Stimulated activated CD4-positive, alpha-beta T cell treated with anti-CD3 and anti-CD28 coated beads, Interleukin-1b, Interleukin-23, amount 100 ng/mL, for 1 hour (primary cell): ENCODE data around the gene IMP3.
A peak's percentile ranks its signal among the peaks of the same experiment; 100 is the strongest.
"Not testable (repeated sequence)": the region's sequence is repeated elsewhere in the genome, so short reads cannot be mapped to it uniquely, and the experiment has no call there.

Experiments used
- DNase-seq, 2 donors: peaks; one replicate each; pipeline ENCODE4 v3.0.0-alpha.2; 2020; ENCODE audit warnings: low read depth in 2 of 2

Gene IMP3

DNA sequence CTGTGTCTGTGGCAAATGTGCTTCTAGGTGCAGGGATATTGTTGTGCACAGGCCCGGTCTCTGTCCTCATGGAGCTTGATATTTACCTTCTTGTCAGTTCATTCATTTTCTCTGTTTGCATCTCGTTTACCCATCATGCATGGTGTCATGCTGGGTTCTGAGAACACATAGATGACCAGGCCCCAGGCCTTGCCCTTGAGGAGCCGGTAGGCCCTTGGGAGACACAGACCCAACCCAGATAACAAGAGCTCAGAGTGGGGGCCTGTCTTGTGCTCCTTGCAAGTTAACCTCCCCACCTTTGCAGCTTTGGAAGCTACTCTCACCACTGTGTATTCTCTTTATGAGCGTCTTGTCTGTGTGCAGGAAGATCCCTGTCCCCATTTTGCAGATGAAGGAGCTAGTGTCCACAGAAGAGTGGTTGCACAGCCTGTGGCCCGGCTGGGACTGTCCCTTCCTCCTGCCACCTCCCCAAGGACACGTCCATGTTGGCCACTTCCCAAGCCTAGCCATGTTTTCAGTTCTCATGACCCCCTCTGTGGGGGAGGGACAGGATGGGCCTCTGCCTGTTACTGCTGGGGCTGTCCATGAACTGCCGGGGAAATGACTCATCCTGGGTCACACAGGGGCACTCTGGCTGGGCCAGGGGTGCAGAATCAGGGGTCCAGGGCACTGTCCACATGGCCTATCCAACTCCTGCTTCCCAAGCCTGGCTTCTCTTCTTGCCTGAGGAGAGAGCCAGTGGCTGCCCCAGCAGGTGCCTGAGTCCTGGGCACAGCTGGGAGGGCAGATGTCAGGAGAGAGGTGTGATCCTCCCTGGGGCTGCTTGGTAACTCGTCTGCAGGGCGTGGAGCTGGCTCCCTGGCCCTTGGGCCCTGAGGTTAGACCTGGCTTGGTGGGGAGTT is 11.1 kb upstream of the IMP3 start:
- DNase-seq, result no peak

DNA sequence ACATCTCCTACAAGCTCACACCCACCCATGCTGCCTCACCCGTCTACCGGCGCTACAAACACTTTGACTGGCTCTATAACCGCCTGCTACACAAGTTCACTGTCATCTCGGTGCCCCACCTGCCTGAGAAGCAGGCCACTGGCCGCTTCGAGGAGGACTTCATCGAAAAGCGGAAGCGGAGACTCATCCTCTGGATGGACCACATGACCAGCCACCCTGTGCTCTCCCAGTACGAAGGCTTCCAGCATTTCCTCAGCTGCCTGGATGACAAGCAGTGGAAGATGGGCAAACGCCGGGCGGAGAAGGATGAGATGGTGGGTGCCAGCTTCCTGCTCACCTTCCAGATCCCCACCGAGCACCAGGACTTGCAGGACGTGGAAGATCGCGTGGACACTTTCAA is 9.8 kb upstream of the IMP3 start:
- DNase-seq, result no peak

DNA sequence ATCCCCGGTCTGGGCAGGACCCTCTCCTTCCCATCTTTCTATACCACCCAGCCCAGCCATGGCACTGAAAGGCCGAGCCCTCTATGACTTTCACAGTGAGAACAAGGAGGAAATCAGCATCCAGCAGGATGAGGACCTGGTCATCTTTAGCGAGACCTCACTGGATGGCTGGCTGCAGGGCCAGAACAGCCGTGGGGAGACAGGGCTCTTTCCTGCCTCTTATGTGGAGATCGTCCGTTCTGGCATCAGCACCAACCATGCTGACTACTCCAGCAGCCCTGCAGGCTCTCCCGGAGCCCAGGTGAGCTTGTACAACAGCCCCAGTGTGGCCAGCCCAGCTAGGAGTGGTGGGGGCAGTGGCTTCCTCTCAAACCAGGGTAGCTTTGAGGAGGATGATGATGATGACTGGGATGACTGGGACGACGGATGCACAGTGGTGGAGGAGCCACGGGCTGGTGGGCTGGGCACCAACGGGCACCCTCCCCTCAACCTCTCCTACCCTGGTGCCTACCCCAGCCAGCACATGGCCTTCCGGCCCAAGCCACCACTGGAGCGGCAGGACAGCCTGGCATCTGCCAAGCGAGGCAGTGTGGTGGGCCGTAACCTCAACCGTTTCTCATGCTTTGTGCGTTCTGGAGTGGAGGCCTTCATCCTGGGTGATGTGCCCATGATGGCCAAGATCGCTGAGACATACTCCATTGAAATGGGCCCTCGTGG is 9.2 kb upstream of the IMP3 start:
- no peak for DNase-seq

DNA sequence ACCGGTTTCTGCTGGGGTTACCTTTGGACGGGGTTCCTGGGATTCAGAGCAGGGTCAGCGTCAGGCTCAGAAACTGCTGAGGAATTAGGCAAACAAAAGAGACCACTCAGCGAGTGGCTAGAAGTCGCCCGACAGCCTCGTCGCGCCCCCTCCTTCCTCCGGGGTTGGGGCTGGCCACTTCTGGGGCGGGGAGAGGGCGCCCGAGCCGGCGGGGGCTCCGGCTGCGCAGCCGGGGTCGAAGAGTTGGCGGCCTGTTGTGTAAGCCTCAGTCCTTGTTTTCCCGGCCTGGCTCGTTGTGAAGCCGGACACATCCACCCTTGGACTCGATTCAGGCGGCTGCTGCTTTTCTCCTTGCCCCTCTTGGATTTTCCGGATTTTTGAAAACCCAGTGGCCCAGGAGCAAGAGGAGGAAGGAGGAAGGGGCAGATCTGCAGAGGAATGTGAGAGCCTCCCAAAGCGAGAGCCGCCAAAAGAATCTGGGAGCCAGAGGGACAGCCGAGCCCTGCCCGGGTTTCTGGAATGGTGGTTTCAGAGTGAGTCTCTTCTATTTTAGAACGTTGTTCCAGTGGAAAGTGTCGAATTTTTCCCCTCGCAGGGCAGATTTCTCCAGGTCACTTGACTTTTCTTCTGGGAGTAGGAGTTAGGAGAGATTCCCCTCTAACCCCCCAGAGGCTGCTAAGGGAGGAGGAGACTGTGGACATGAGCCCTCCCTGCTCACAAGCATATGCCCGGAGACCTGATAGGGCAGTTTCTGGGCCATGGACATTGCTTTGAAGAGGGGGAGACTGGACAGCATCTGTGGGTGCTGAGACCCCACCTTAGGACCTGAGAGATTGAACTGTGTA is 8.4 kb upstream of the IMP3 start:
- DNase-seq, result no peak

DNA sequence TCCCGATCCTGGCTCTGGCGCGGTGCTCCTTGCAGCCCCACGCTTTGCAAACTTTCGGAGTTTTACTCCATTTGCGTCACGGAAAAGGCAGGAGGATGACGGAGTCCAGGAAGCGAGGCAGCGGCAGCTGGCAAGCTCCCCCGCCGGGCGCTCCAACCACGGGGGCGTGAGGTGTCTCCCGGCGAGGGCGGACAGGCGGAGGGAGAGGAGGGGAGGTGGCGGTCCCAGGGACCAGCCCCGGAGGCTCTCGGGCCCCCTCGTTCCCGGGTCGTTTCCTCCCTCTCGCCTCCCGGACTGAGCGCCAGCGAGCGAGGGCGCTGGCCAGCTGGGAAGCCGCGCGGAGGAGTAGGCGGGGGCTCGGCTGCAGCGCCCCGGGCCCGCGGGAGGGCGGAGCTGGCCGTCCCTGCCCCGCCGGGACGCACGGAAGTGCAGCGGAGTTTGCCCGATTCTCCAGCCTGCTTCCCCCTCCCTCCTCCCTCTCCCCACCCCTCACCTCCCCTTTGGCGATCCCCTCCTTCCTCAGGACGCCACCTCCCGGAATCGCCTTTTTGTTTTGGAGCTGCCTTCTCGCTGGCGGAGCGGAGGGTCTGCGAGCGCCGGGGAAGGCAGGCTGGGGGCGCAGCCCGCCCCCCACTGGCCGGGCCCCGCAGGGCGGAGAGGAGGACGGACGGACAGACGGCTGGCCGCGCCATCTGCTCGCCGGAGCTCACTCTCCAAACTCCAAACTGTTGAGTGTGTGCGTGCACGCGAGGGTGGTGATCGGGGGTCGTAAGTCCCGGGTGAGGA is 7.5 kb upstream of the IMP3 start, which contains the start of gene SNX33:
TSS of gene SNX33 (plus strand) at position 543 of the 786 bp plus-strand sequence. CDS start 1,191 bp downstream, outside the sequence.
- peak in 1 of 2 donors; percentile 17 for DNase-seq

DNA sequence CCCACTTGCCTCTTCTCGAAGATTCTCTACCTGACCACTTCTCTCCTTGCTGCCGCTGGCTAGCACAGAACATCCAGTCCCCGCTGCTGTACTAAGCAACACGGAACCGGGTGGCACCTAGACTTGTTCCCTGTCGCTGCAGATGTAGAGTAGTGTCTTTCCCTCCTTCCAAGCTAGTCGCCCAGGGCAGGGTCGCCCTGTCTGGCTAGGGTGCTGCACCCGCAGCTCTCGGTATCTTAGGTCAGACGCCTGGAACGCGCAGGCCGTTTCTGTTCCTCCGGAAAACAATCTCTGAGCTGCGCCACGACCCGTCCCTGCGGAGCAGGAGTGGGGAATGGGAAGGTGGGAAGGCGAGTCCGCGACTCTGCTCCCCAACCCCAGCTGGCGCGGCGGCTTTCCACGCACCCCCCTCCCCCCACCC is 6.9 kb upstream of the IMP3 start:
- no peak for DNase-seq

DNA sequence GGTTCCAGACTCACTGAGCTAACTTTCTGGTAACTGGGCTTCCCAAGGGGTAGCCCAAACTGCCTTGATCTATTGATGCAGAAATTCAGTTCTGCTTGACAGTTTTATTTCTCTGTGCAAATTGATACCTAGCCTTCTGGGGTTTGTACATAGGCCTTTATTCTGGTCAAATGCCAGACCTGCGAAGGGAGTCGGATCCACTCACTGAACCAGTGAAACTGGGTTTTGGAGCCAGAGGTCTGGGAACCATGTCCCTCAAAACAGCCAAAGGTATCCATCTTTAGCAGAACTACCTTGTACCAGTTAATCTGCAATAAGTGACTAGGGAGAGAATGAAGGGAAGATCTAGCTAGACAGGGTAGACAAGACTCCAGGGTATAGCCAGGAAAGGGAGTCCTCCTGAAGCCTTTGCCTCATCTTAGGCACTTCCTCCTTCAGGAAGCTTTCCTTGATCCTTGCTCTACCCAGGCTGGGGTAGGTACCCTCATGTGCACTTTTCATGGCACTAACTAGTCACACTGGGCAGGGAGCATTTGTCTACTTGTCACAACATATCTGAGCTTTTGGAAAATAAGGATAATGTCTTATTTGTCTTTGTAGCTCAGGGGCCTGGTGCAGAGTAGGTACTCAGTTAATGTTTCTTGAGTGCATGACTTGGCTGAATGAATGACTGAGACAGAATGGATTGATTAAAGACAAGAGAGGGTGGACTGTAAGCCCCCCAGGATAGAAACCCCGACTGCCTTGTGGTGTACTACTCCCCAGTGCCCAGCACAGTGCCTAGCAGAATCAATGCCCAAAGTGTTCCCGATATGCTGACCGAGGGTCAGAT is 6.3 kb upstream of the IMP3 start:
- no peak for DNase-seq

DNA sequence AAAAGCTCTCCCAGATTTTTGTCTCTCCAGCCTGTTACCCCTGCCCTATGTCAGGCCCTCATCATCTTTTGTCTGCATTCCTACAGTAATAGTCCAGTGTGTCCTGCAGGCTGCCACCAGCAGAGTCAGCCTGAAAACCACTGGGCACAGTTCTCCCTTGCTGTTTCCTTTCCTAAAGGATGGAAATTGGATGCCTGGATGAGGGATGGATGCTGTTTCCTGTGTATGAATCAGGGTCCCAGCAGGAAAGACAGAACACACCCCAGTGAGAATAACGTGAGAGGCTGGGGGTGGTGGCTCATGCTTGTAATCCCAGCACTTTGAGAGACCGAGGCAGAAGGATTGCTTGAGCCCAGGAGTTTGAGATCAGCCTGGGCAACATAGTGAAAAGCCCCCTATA is 4.4 kb upstream of the IMP3 start:
- DNase-seq, result no peak

DNA sequence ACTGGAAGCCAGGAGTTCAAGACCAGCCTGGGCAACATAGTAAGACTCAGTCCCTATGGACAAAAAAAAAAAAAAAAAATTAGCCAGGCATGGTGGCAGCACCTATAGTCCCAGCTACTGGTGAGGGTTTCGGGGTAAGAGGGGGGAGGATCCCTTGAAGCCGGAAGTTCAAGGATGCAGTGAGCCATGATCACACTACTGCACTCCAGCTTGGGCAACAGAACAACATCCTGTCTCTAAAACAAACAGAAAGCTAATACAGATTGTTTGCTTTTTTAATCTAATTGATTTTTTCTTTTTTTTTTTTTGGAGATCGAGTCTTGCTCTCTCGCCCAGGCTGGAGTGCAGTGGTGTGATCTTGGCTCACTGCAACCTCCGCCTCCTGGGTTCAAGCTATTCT is 1.6 kb upstream of the IMP3 start:
- no peak for DNase-seq

DNA sequence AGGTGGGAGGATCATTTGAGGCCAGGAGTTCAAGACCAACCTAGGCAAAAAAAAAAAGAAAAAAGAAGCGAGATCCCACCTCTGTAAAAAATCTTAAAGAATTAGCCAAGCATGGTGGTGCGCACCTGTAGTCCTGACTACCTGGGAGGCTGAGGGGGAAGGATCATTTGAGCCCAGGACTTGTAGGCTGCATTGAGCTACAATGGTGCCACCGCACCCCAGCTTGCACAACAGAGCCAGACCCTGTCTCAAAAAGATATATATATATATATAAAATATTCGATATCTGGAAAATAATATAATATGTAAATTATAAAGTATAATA is 1.1 kb upstream of the IMP3 start:
- no peak for DNase-seq

DNA sequence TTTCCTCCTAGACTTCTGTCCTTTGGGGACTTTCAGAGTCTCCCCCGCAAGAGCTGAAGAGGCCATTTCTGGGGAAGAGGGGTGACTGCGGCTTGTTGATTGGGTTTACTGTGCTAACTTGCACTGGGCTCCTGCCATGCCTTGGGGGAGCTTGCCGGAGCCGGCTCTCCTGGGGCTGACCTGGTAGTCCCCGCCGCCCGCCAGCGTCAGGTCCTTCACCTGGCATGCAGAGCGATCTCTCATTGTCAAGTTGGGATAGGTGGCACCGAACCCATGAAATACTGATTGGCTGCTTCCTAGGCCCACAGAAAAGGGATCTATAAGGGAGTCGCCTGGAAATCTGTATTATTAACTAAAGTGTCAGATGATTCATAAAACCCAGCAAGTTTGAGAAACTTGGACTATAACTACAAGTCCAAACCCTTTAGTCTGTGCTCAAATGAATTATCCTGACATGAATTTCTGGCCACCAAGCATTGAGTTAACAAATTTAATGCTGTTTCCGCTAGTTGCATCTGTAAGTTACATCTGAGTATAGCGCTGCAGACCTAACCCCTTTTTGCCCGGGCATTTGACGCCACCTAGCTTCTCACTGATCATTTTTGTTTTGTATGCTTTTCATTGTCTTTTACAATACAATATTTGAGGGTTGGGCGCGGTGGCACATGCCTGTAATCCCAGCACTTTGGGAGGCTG is 607 bp upstream of the IMP3 start:
- DNase-seq, result peak in 1 of 2 donors; percentile 19

DNA sequence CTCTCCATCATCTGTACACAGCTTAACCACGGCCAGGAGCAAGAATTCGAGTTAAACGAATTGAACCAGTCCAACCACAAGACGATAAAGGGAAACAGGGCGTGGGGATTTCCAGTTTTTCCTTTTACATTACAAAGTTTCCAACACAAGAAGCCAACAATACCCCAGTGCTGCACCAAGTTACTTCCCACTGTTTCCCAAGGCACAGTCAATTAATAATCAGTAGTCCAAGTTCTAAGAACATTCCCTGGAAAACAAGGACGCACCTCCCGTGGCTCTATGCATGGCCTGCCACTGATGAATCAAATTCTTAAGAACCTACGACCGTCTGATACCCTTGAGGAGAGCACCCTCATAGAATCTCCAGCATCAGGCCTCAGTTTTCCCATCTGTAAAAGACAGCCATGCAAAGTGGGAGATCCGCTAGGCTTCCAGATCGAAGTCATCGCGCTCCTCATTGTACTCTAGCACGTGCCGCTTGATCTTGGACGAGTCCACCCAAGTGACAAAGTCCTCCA is 774 bp downstream of the IMP3 start:
- DNase-seq, result no peak

DNA sequence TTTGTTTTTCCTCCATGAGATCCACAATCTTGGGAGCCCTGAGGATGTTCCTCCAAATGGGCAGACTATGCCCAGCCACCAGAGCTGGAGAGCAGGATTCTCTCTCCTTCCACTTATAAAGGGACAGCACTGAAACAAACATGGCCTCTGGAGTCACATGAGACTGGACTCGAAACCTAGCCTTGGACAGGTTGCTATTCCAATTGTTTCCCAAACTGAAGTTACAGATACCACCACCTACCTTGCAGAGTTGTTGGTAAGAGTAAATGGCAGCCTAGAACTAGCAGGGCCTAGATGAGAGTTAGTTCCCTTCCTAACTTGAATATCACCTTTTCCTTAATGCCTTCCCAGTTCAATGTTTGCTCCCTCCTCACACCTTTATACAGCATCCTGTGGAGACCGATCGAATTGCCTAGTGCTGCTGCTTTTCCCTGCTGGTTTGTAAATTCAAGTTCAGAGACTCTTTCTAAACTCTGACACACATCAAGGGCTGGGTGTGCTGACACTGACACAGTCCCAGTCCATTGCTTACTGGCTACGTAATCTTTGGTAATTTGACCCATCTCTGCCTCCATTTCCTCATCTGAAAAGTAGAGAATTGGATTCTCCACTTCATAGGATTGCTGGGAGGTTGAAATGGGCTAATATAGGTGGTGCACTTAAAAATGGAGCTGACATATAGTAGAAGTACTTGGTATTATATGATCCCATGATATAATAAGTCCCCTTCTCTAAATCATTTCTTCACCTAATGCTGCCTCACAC is 2.6 kb downstream of the IMP3 start:
- no peak for DNase-seq

DNA sequence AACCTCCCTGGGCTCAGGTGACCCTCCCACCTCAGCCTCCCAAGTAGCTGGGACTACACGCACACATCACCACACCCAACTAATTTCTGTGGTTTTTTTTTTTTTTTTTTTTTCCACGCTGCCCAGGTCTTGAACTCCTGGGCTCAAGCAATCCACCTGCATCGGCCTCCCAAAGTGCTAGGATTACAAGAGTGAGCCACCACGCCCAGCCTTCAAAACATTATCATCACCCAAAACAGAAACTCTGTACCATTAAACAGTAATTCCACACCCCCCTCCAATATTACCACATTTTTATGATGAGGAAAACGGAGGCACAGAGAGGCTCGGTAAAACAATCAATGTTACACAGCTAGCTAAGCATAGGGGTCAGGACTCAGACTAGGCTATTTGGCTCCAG is 4.0 kb downstream of the IMP3 start:
- DNase-seq, result no peak

DNA sequence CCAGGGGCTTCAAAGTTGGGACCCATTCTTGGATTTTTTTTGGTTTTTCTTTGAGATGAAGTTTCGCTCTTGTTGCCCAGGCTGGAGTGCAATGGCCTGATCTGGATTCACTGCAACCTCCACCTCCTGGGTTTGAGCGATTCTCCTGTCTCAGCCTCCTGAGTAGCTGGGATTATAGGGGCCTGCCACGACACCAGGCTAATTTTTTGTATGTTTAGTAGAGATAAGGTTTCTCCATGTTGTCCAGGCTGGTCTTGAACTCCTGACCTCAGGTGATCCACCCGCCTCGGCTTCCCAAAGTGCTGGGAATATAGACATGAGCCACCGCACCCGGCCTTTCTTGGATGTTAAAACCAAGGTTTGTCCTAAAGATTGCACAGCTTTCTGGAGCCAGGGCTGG is 6.1 kb downstream of the IMP3 start:
- not testable (repeated sequence) for DNase-seq

DNA sequence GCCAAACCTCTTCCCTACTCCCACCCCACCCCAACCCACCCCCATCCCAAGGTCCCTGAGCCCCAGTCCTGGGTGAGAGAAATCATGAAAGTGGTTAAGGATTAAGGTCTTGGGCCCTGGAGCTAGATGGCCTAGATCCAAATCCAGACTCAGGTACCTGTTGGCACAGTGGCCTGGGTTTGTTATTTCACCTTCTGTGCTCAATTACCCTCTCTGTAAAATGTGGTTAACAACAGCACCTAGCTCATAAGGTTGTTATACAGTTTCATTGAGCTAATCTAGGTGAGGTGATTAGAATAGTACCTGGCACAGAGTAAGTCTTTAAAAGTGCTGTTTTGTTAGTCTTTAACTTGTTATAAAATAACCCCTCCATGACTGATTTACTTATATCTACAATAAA is 8.1 kb downstream of the IMP3 start:
- no peak for DNase-seq

DNA sequence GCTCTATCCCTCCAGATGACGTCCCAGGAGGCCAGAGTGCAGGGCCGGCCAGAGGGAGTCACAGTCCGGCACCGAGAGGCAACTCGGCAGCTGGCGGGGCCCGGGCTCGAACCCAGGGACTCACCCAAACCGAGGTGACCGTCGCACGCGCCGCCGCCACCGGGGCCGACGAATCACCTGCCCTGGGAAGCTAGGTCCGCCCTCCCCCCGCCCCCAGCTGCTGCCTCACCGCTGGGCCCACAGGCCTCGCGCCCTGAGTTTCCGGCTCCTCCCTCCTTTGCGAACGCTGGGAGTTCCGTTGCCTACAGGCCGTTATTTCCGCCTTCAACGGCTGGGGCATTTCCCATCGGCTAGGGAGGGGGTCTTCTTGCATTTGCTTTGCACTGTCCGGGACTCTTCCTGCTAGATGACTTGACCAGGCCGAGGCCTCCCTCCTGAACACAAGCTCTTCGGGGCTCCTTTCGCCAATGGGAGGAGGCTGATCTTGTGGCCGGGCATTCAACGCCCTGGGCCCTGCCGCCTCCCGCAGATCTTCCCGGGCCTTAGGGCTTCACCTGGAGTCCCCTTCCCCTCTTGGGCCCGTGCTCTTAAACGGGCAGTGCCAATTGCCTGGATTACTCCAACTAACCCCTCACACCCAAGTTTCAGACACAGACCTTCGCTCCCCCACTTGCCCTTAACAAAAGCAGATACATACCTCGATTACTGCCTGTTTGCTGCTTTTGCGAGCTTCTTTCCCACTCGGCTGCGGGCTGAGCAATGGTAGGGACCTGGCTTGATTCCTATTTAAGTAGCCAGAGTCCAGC is 14.3 kb downstream of the IMP3 start, which contains the start of gene SNUPN:
TSS of gene SNUPN (minus strand) at position 184 of the 806 bp plus-strand sequence. CDS start 4,674 bp downstream, outside the sequence.
- DNase-seq, result peak; percentile 82 to 86

DNA sequence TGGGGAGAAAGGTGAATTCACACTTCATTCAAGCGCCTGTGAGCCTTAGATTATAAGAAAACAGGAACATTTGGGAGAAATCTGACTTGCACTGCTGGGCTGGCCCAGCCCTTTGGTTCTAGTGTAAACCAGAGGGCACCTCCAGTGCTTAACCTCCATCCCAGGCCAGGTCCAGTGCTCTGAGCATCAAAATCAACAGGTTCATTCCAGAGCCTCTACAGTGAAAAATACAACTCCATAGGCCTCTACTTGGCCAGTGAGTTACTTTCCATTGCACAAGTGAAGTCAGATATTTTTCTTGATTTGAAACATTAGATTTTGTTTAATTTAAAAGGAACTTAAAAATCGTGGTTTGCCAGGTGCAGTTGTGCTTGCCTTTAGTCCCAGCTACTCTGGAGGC is 17.5 kb downstream of the IMP3 start:
- no peak for DNase-seq
